HUDEP-2 (cell line): Measurements from ENCODE around the gene SERPINI1.

Source experiments
- DNase-seq, 76 experiments: peaks; one replicate each; lab custom pipeline; 2025; ENCODE audit not compliant: unreplicated experiment in 76 of 76; lab: John Stamatoyannopoulos, UW

The SERPINI1 gene

GRCh38 chr3:167735233-167736138 is at the start of gene SERPINI1:
SERPINI1 (plus strand) TSS chr3:167735721; CDS start chr3:167789129, 53,408 bp downstream.
- DNase-seq: peak; percentile 4 to 88 (median 68)

GRCh38 chr3:167691366-167691765 is 44.2 kb upstream of the SERPINI1 start:
- no peak for DNase-seq

GRCh38 chr3:167694121-167694520 is 41.4 kb upstream of the SERPINI1 start:
- DNase-seq: no peak

- no peak for DNase-seq
Observed at GRCh38 chr3:167700046-167700445, 35.5 kb upstream of the SERPINI1 start.

- no peak for DNase-seq
Observed at GRCh38 chr3:167700926-167701325, 34.6 kb upstream of the SERPINI1 start.

- no peak for DNase-seq
Observed at GRCh38 chr3:167705840-167706239, 29.7 kb upstream of the SERPINI1 start.

GRCh38 chr3:167709690-167710089 is 25.8 kb upstream of the SERPINI1 start:
- no peak for DNase-seq

GRCh38 chr3:167710552-167710951 is 25.0 kb upstream of the SERPINI1 start:
- DNase-seq: no peak

GRCh38 chr3:167711439-167711838 is 24.1 kb upstream of the SERPINI1 start:
- no peak for DNase-seq

GRCh38 chr3:167712445-167712844 is 23.1 kb upstream of the SERPINI1 start:
- no peak for DNase-seq

GRCh38 chr3:167714871-167715270 is 20.6 kb upstream of the SERPINI1 start:
- no peak for DNase-seq

GRCh38 chr3:167716920-167717319 is 18.6 kb upstream of the SERPINI1 start:
- DNase-seq: no peak

- peak in 1 of 76 experiments; percentile 14 for DNase-seq
Observed at GRCh38 chr3:167718582-167718981, 16.9 kb upstream of the SERPINI1 start.

- DNase-seq: peak in 1 of 76 experiments; percentile 19
Observed at GRCh38 chr3:167723025-167723512, 12.5 kb upstream of the SERPINI1 start.

- DNase-seq: peak in 51 of 76 experiments; percentile 1 to 89 (median 64)
Observed at GRCh38 chr3:167723872-167724271, 11.6 kb upstream of the SERPINI1 start.

GRCh38 chr3:167728176-167728575 is 7.3 kb upstream of the SERPINI1 start:
- no peak for DNase-seq

GRCh38 chr3:167728632-167729323 is 6.7 kb upstream of the SERPINI1 start:
- peak in 7 of 76 experiments; percentile 12 to 33 (median 17) for DNase-seq

- DNase-seq: no peak
Observed at GRCh38 chr3:167729591-167729990, 5.9 kb upstream of the SERPINI1 start.

- DNase-seq: no peak
Observed at GRCh38 chr3:167731393-167731792, 4.1 kb upstream of the SERPINI1 start.

GRCh38 chr3:167732313-167733065 is 3.0 kb upstream of the SERPINI1 start:
- peak in 6 of 76 experiments; percentile 5 to 33 (median 18) for DNase-seq
